H1 (cell line): ENCODE measurements around the gene SLC30A7. TPM values are rescaled to one million over a fixed set of nuclear protein-coding genes. Genes with fewer than 3 reads are reported as not detected.

Experiments used
- CTCF ChIA-PET: fragments of 300-600 bp; sonication (Branson Sonifier 250); formaldehyde crosslinking; loops from one replicate; lab custom pipeline; 2021; ENCODE audit not compliant: partially characterized antibody; lab: Charles Lee
- POLR2A ChIA-PET: fragments of 300-600 bp; sonication (Branson Sonifier 250); formaldehyde crosslinking; loops from one replicate; lab custom pipeline; 2021; ENCODE audit warnings: inconsistent platforms; ENCODE audit not compliant: partially characterized antibody; lab: Charles Lee
- DNase-seq, 2 experiments: peaks; one replicate each; pipeline versions ENCODE4 v3.0.0 to v3.0.0-alpha.2; 2010 to 2022; ENCODE audit warnings: low spot score in 2 of 2, low read depth in 1 of 2, mixed read lengths in 1 of 2
- FAIRE-seq: peaks from 2 replicates; lab custom pipeline; 2011; peaks lifted over from hg19 to GRCh38; lab: Jason Lieb, UNC
- H2AFZ ChIP-seq: 2 replicates; pipeline ENCODE4 v1.8.1; 2012; ENCODE audit warnings: low read length, inconsistent platforms
- H2AK5ac ChIP-seq: 2 replicates; pipeline ENCODE4 v1.6.1; 2013; ENCODE audit warnings: low read depth, low read length
- H2BK120ac ChIP-seq: replicated peaks from 2 replicates; pipeline ENCODE3; 2013; ENCODE audit warnings: low read depth, low read length, inconsistent platforms
- H2BK12ac ChIP-seq: 2 replicates; pipeline ENCODE4 v1.6.1; 2013; ENCODE audit warnings: low read depth, low read length
- H2BK15ac ChIP-seq: 2 replicates; pipeline ENCODE4 v1.6.1; 2013; ENCODE audit warnings: low read length
- H2BK20ac ChIP-seq: 2 replicates; pipeline ENCODE4 v1.6.1; 2013; ENCODE audit warnings: low read length
- H2BK5ac ChIP-seq: 2 replicates; pipeline ENCODE4 v1.6.1; 2013; ENCODE audit warnings: low read depth, low read length
- H3K14ac ChIP-seq: 2 replicates; pipeline ENCODE4 v1.6.1; 2013; ENCODE audit warnings: inconsistent platforms; ENCODE audit not compliant: insufficient read length
- H3K18ac ChIP-seq: 2 replicates; pipeline ENCODE4 v1.6.1; 2013; ENCODE audit warnings: low read length; ENCODE audit errors: extremely low read depth
- H3K23ac ChIP-seq: 2 replicates; pipeline ENCODE4 v1.6.1; 2013; ENCODE audit warnings: inconsistent platforms; ENCODE audit not compliant: insufficient read length
- H3K23me2 ChIP-seq: 2 replicates; pipeline ENCODE4 v1.6.1; 2013; ENCODE audit warnings: low read depth, low read length
- H3K27ac ChIP-seq: 2 replicates; pipeline ENCODE4 v1.6.1; 2011; ENCODE audit warnings: low read depth, low read length, inconsistent platforms
- H3K27me3 ChIP-seq, 4 experiments: replicated peaks in 1 of 4; 1 replicate in 1 of 4; 2 replicates in 3 of 4; pipeline versions ENCODE4 v1.6.1 to v1.8.1; 2011 to 2013; ENCODE audit warnings: low read length in 3 of 4, mild to moderate bottlenecking in 3 of 4, inconsistent platforms in 2 of 4, mixed read lengths in 2 of 4, moderate library complexity in 1 of 4; ENCODE audit not compliant: control insufficient read depth in 3 of 4, insufficient read depth in 3 of 4; ENCODE audit errors: extremely low read depth in 1 of 4
- H3K36me3 ChIP-seq, 4 experiments: 2 replicates each; pipeline versions ENCODE4 v1.6.1 to v1.8.1; 2011 to 2013; ENCODE audit warnings: mild to moderate bottlenecking in 4 of 4, low read length in 3 of 4, moderate library complexity in 2 of 4, control low read depth in 1 of 4, inconsistent platforms in 1 of 4; ENCODE audit not compliant: insufficient read depth in 4 of 4, control insufficient read depth in 2 of 4
- H3K4ac ChIP-seq: replicated peaks from 2 replicates; pipeline ENCODE3; 2013; ENCODE audit warnings: low read length, low read depth, mixed read lengths, inconsistent platforms; ENCODE audit not compliant: insufficient read length
- H3K4me1 ChIP-seq, 4 experiments: replicated peaks in 1 of 4; 1 replicate in 1 of 4; 2 replicates in 3 of 4; pipeline versions ENCODE4 v1.6.1 to v1.8.1; 2011 to 2013; ENCODE audit warnings: low read length in 3 of 4, inconsistent platforms in 2 of 4, mixed read lengths in 1 of 4; ENCODE audit not compliant: insufficient read depth in 4 of 4, control insufficient read depth in 3 of 4
- H3K4me2 ChIP-seq, 2 experiments: 2 replicates each; pipeline versions ENCODE4 v1.6.1 to v1.8.1; 2011 to 2013; ENCODE audit warnings: low read depth in 2 of 2, low read length in 2 of 2, control low read depth in 1 of 2, inconsistent platforms in 1 of 2, mild to moderate bottlenecking in 1 of 2; ENCODE audit not compliant: insufficient read depth in 1 of 2
- H3K4me3 ChIP-seq, 4 experiments: fragments of 200-600, 300-600 bp in 1 of 4; sonication (generic), shearing (Covaris generic), sonication (Bioruptor Twin) in 1 of 4; 2 replicates each; pipeline versions ENCODE4 v1.5.1 to v1.8.1; 2011 to 2016; ENCODE audit warnings: low read length in 4 of 4, low read depth in 3 of 4, control low read depth in 2 of 4, inconsistent platforms in 2 of 4, mild to moderate bottlenecking in 2 of 4, mixed read lengths in 1 of 4, moderate library complexity in 1 of 4; ENCODE audit not compliant: insufficient read depth in 2 of 4; ENCODE audit errors: extremely low read depth in 1 of 4
- H3K56ac ChIP-seq: replicated peaks from 2 replicates; pipeline ENCODE3; 2013; ENCODE audit warnings: low read depth, mild to moderate bottlenecking, mixed read lengths, low read length, inconsistent platforms; ENCODE audit not compliant: insufficient read length
- H3K79me1 ChIP-seq: 2 replicates; pipeline ENCODE4 v1.6.1; 2013; ENCODE audit warnings: low read depth, low read length, control low read depth
- H3K79me2 ChIP-seq, 2 experiments: 2 replicates each; pipeline versions ENCODE4 v1.6.1 to v1.8.1; 2012 to 2013; ENCODE audit warnings: low read length in 2 of 2, mild to moderate bottlenecking in 2 of 2, inconsistent platforms in 1 of 2; ENCODE audit not compliant: insufficient read depth in 2 of 2, control insufficient read depth in 1 of 2
- H3K9ac ChIP-seq, 4 experiments: replicated peaks in 1 of 4; 1 replicate in 1 of 4; 2 replicates in 3 of 4; pipeline versions ENCODE4 v1.6.1 to v1.8.1; 2011 to 2013; ENCODE audit warnings: low read depth in 3 of 4, low read length in 3 of 4, control low read depth in 2 of 4, mild to moderate bottlenecking in 2 of 4, moderate library complexity in 2 of 4, inconsistent platforms in 1 of 4; ENCODE audit errors: extremely low read depth in 1 of 4
- H3K9me3 ChIP-seq, 2 experiments: 2 replicates each; pipeline versions ENCODE4 v1.6.1 to v1.8.1; 2012 to 2013; ENCODE audit warnings: mild to moderate bottlenecking in 2 of 2, moderate library complexity in 2 of 2, control low read depth in 1 of 2, inconsistent platforms in 1 of 2, low read depth in 1 of 2, low read length in 1 of 2, mixed read lengths in 1 of 2; ENCODE audit not compliant: insufficient read depth in 2 of 2
- H4K20me1 ChIP-seq, 2 experiments: replicated peaks in 1 of 2; 2 replicates each; pipeline versions ENCODE3 to v1.8.1; 2011 to 2013; ENCODE audit warnings: inconsistent platforms in 2 of 2, low read length in 2 of 2, mild to moderate bottlenecking in 1 of 2; ENCODE audit not compliant: insufficient read depth in 2 of 2, control insufficient read depth in 1 of 2
- H4K5ac ChIP-seq: 2 replicates; pipeline ENCODE4 v1.6.1; 2013; ENCODE audit warnings: low read length, low read depth, mixed read lengths, inconsistent platforms; ENCODE audit not compliant: insufficient read length
- H4K8ac ChIP-seq: 2 replicates; pipeline ENCODE4 v1.8.0; 2013; ENCODE audit warnings: mild to moderate bottlenecking, moderate library complexity, low read length, inconsistent platforms; ENCODE audit not compliant: insufficient read depth; ENCODE audit errors: extremely low read depth
- H4K91ac ChIP-seq: replicated peaks from 2 replicates; pipeline ENCODE3; 2013; ENCODE audit warnings: low read length, mixed read lengths, inconsistent platforms; ENCODE audit not compliant: insufficient read length
- BRCA1 ChIP-seq: IDR thresholded peaks from 2 replicates; pipeline ENCODE4 v1.6.1; 2012; ENCODE audit warnings: low read depth, low read length, improper control_type of control experiment
- CREB1 ChIP-seq: IDR thresholded peaks from 2 replicates; pipeline ENCODE4 v1.6.1; 2012; ENCODE audit warnings: inconsistent platforms
- EP300 ChIP-seq, 2 experiments: IDR thresholded peaks; 1 replicate in 1 of 2; 2 replicates in 1 of 2; pipeline ENCODE4 v1.6.1; 2011 to 2012; ENCODE audit warnings: low read depth in 2 of 2, low read length in 2 of 2, mild to moderate bottlenecking in 2 of 2, borderline replicate concordance in 1 of 2, inconsistent platforms in 1 of 2, moderate library complexity in 1 of 2
- MAX ChIP-seq: IDR thresholded peaks from 2 replicates; pipeline ENCODE4 v1.6.1; 2012; ENCODE audit warnings: inconsistent platforms
- POLR2A ChIP-seq, 2 experiments: IDR thresholded peaks; 1 replicate in 1 of 2; 2 replicates in 1 of 2; pipeline ENCODE4 v1.6.1; 2011; ENCODE audit warnings: low read depth in 2 of 2, low read length in 2 of 2, mild to moderate bottlenecking in 2 of 2; ENCODE audit errors: control extremely low read depth in 1 of 2
- RAD21 ChIP-seq, 2 experiments: IDR thresholded peaks in 1 of 2; conservative IDR thresholded peaks in 1 of 2; 2 replicates each; pipeline ENCODE4 v1.6.1; 2011; ENCODE audit warnings: low read depth in 2 of 2, low read length in 2 of 2, improper control_type of control experiment in 1 of 2, inconsistent platforms in 1 of 2, mild to moderate bottlenecking in 1 of 2, moderate library complexity in 1 of 2
- RBBP5 ChIP-seq: IDR thresholded peaks from 2 replicates; pipeline ENCODE4 v1.7.1; 2012; ENCODE audit warnings: low read depth, mild to moderate bottlenecking, inconsistent platforms, low read length, moderate library complexity, borderline replicate concordance
- RXRA ChIP-seq: IDR thresholded peaks from 2 replicates; pipeline ENCODE4 v1.6.1; 2011; ENCODE audit warnings: low read depth, mild to moderate bottlenecking, low read length, moderate library complexity; ENCODE audit not compliant: insufficient read depth
- SIX5 ChIP-seq: IDR thresholded peaks from 2 replicates; pipeline ENCODE4 v1.6.1; 2011; ENCODE audit warnings: mild to moderate bottlenecking, low read depth, low read length
- SP2 ChIP-seq: IDR thresholded peaks from 2 replicates; pipeline ENCODE4 v1.6.1; 2012; ENCODE audit warnings: mild to moderate bottlenecking, low read length, inconsistent platforms
- ZNF274 ChIP-seq: IDR thresholded peaks from 2 replicates; pipeline ENCODE4 v1.7.0; 2012; ENCODE audit warnings: low read length, borderline replicate concordance; ENCODE audit errors: extremely low read depth
- WGBS, 2 experiments: shearing (Covaris generic) in 1 of 2; methylation state at CpG; one replicate each; pipeline versions ENCODE4 v1.1.6 to v1.1.7; 2013 to 2015; ENCODE audit warnings: low lambda C conversion rate in 2 of 2, mixed read lengths in 2 of 2, inconsistent platforms in 1 of 2, low coverage in 1 of 2, missing lambda C conversion rate in 1 of 2; ENCODE audit not compliant: insufficient replicate concordance in 2 of 2, insufficient coverage in 1 of 2, insufficient read length in 1 of 2; ENCODE audit errors: extremely low coverage in 1 of 2, missing lambda C conversion rate in 1 of 2; 5-methylcytosine and 5-hydroxymethylcytosine counted together
- polyA plus RNA-seq, 7 experiments: library from polyadenylated mRNA; depleted of rRNA in 3 of 7; stranded (reverse) in 5 of 7; unstranded in 2 of 7; fragments of >200 nt in 5 of 7; fragments of 200-250 nt in 2 of 7; gene quantifications; 1 replicate in 5 of 7; 2 replicates in 1 of 7; 4 replicates in 1 of 7; pipeline versions ENCODE4 v1.2.1 to v1.2.3, GENCODE V29; 2011 to 2013; ENCODE audit warnings: missing spikeins in 2 of 7, mixed read lengths in 2 of 7
- total RNA-seq: library from RNA; stranded (reverse); fragmentation: NEBNext Ultra II Directional; extraction: Animal tissue kit (Norgen Biotek cat#: 25700); gene quantifications from 2 replicates; pipeline ENCODE4 v1.2.1, GENCODE V29; 2021
- TF ChIP-seq, protein P1 (sequence below), 3 experiments: IDR thresholded peaks; 1 replicate in 2 of 3; 2 replicates in 1 of 3; pipeline versions ENCODE4 v1.5.1 to v1.6.1; 2011; ENCODE audit warnings: low read length in 3 of 3, mild to moderate bottlenecking in 3 of 3, inconsistent platforms in 2 of 3, low read depth in 1 of 3, moderate library complexity in 1 of 3; ENCODE audit not compliant: insufficient read depth in 1 of 3; ENCODE audit errors: control extremely low read depth in 1 of 3

SLC30A7 gene
- total and polyA plus RNA-seq, 2 of the 8 experiments (the other 6 are each of a cell fraction or from before 2014, with no cell fraction given): 5.5 to 22.1 TPM

DNA sequence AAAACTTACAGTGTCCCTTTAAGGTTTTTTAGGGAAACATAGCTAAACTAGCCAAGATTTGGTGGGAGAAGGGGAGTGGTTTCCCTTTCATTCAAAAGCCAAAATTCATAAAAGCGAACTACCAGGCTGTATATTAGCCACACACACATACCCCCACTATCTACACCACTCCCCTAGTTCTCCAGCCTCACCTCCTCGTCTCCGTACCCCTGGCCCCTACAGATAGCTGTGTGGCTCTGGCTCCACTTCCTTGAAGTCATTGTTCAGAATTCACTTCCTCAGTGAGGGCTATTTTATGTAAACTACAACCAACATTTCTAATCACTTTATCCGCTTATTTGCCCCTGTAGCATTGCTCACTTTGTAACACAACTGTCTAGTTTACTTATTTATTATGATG is 135.0 kb downstream of the SLC30A7 start:
- peaks cover 3% of the 10 kb centered on the region for H3K23me2 ChIP-seq
- ChIA-PET CTCF (interaction anchor here (0.9 to 1.2 kb wide), 2 partner anchors 257 to 278 kb away, joined by 3 to 4 read pairs; no protein-coding TSS in a partner anchor), POLR2A (no interaction called here)
- no peak overlapping the region for H3K27ac ChIP-seq
- no peak overlapping the region for H2BK15ac ChIP-seq
- DNase-seq (no peak), FAIRE-seq (no peak)
- no peak overlapping the region for H4K91ac ChIP-seq
- no peak overlapping the region for H3K14ac ChIP-seq
- no peak overlapping the region for H4K5ac ChIP-seq
- no peaks in the 10 kb centered on the region for H4K20me1 ChIP-seq
- no peak overlapping the region for H3K4ac ChIP-seq
- H2BK120ac ChIP-seq: no peak overlapping the region
- H3K9ac ChIP-seq: no peak overlapping the region
- no peak overlapping the region for H2AK5ac ChIP-seq
- H4K8ac ChIP-seq: no peak overlapping the region
- H3K27me3 ChIP-seq: no peaks in the 10 kb centered on the region
- H3K79me1 ChIP-seq: peaks cover 6% of the 10 kb centered on the region; the same call in 1 of the 2 replicates
- TF ChIP-seq ZNF274 (no peak), SIX5 (no peak), RAD21 (IDR thresholded peaks at IDR 0.05 in 1 of 2, conservative IDR thresholded peaks at IDR 0.05 in 1 of 2; ENCODE audit: low read depth in 2 of 2, low read length in 2 of 2) (no peak), BRCA1 (no peak), EP300 (IDR thresholded peaks at IDR 0.05; ENCODE audit: borderline replicate concordance in 1 of 2, low read depth in 2 of 2, low read length in 2 of 2) (no peak), SP2 (no peak), POLR2A (IDR thresholded peaks at IDR 0.05; ENCODE audit: control extremely low read depth in 1 of 2, low read depth in 2 of 2, low read length in 2 of 2) (no peak), RXRA (no peak), MAX (no peak), RBBP5 (no peak), CREB1 (no peak)
- TF ChIP-seq, protein P1, sequence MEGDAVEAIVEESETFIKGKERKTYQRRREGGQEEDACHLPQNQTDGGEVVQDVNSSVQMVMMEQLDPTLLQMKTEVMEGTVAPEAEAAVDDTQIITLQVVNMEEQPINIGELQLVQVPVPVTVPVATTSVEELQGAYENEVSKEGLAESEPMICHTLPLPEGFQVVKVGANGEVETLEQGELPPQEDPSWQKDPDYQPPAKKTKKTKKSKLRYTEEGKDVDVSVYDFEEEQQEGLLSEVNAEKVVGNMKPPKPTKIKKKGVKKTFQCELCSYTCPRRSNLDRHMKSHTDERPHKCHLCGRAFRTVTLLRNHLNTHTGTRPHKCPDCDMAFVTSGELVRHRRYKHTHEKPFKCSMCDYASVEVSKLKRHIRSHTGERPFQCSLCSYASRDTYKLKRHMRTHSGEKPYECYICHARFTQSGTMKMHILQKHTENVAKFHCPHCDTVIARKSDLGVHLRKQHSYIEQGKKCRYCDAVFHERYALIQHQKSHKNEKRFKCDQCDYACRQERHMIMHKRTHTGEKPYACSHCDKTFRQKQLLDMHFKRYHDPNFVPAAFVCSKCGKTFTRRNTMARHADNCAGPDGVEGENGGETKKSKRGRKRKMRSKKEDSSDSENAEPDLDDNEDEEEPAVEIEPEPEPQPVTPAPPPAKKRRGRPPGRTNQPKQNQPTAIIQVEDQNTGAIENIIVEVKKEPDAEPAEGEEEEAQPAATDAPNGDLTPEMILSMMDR (IDR thresholded peaks at IDR 0.05; ENCODE audit: control extremely low read depth in 1 of 3, insufficient read depth in 1 of 3, low read depth in 1 of 3, low read length in 3 of 3): no peak
- no peak overlapping the region for H3K4me2 ChIP-seq
- H3K36me3 ChIP-seq: no peaks in the 10 kb centered on the region; a peak in 1 of 8 replicates
- H2AFZ ChIP-seq: no peak overlapping the region
- no peak overlapping the region for H2BK20ac ChIP-seq
- H2BK5ac ChIP-seq: no peak overlapping the region
- peaks cover 0 to 33% of the 10 kb centered on the region in 2 experiments; a peak in 2 of 4 replicates for H3K79me2 ChIP-seq
- no peak overlapping the region for H3K23ac ChIP-seq
- H2BK12ac ChIP-seq: no peak overlapping the region
- H3K18ac ChIP-seq: no peak overlapping the region
- H3K9me3 ChIP-seq: no peaks in the 10 kb centered on the region
- H3K56ac ChIP-seq: no peak overlapping the region
- no peak overlapping the region for H3K4me3 ChIP-seq
- 93% methylated on average over 4 of the region's 4 CpGs; no CpG with 5 or more reads in 1 of the 2 experiments for WGBS, 2 experiments
- no peaks in the 10 kb centered on the region for H3K4me1 ChIP-seq
